HG03025 (cell line): ENCODE measurements around the gene NME1.
A peak's percentile ranks its signal among the peaks of the same experiment; 100 is the strongest.
"Not testable (repeated sequence)": the region's sequence is repeated elsewhere in the genome, so short reads cannot be mapped to it uniquely, and the experiment has no call there.

Experiments used
- ATAC-seq: cut with Tn5 transposase; IDR thresholded peaks from one replicate; pipeline ENCODE4 v1.9.1; 2021; ENCODE audit warnings: mild to moderate bottlenecking, moderate library complexity; ENCODE audit not compliant: unreplicated experiment, low FRiP score

NME1 gene

GRCh38 chr17:51144266-51145022 lies 8.9 kb upstream of the NME1 start:
- no peak for ATAC-seq

GRCh38 chr17:51147650-51148049 lies 5.7 kb upstream of the NME1 start:
- no peak for ATAC-seq

- ATAC-seq: no peak
Observed at GRCh38 chr17:51149163-51149562, 4.2 kb upstream of the NME1 start.

GRCh38 chr17:51150932-51151331 lies 2.4 kb upstream of the NME1 start:
- ATAC-seq: no peak

- ATAC-seq: no peak
Observed at GRCh38 chr17:51152766-51153209, 571 bp upstream of the NME1 start.

GRCh38 chr17:51154176-51154575 lies 817 bp downstream of the NME1 start:
- no peak for ATAC-seq

GRCh38 chr17:51155416-51155815 lies 2.1 kb downstream of the NME1 start:
- ATAC-seq: no peak

GRCh38 chr17:51159604-51160003 lies 6.2 kb downstream of the NME1 start:
- ATAC-seq: no peak

- no peak for ATAC-seq
Observed at GRCh38 chr17:51161541-51161940, 8.2 kb downstream of the NME1 start.

GRCh38 chr17:51164911-51165679 lies 11.7 kb downstream of the NME1 start:
- no peak for ATAC-seq

GRCh38 chr17:51165680-51166197 lies 12.4 kb downstream of the NME1 start:
- ATAC-seq: peak; percentile 27

- ATAC-seq: peak; percentile 73
Observed at GRCh38 chr17:51166198-51166986, 13.0 kb downstream of the NME1 start, which contains the start of gene NME2. Gene NME2, plus strand, starts transcription at chr17:51166411. Its CDS starts 420 bp downstream, at chr17:51166831.

- peak; percentile 49 for ATAC-seq
Observed at GRCh38 chr17:51166987-51167931, 13.9 kb downstream of the NME1 start.

- ATAC-seq: no peak
Observed at GRCh38 chr17:51169340-51169739, 16.0 kb downstream of the NME1 start.

GRCh38 chr17:51170736-51171135 lies 17.4 kb downstream of the NME1 start:
- no peak for ATAC-seq

- not testable (repeated sequence) for ATAC-seq
Observed at GRCh38 chr17:51172030-51172429, 18.7 kb downstream of the NME1 start.

- ATAC-seq: no peak
Observed at GRCh38 chr17:51180486-51180885, 27.1 kb downstream of the NME1 start.

GRCh38 chr17:51184124-51184523 lies 30.8 kb downstream of the NME1 start:
- no peak for ATAC-seq

GRCh38 chr17:51185763-51186332 lies 32.5 kb downstream of the NME1 start:
- ATAC-seq: no peak
